Endothelial cell of umbilical vein (primary cell): ENCODE results near the gene SDCBP2. TPM values are rescaled to one million over a fixed set of nuclear protein-coding genes. Genes with fewer than 3 reads are reported as not detected.

ENCODE experiments used
- BruUV-seq: library from RNA; stranded (reverse); fragments of 400-500 nt; replicated peaks from 2 replicates; lab custom pipeline; 2021; lab: Mats Ljungman, UMichigan
- CTCF ChIA-PET: fragments of 300-600, 350-600 bp; sonication (Branson Sonifier 250); formaldehyde crosslinking; loops from one replicate; lab custom pipeline; 2021; ENCODE audit warnings: antibody characterized with exemption, inconsistent platforms; lab: Charles Lee
- POLR2A ChIA-PET: fragments of 300-600, 350-600 bp; sonication (Branson Sonifier 250); formaldehyde crosslinking; loops from one replicate; lab custom pipeline; 2021; ENCODE audit warnings: antibody characterized with exemption, inconsistent platforms; lab: Charles Lee
- DNase-seq: peaks from one replicate; pipeline ENCODE4 v3.0.0-alpha.2; 2011; ENCODE audit warnings: low read depth, low spot score
- FAIRE-seq: peaks from 2 replicates; lab custom pipeline; 2011; peaks lifted over from hg19 to GRCh38; lab: Jason Lieb, UNC
- H2AFZ ChIP-seq: 2 replicates; pipeline ENCODE4 v1.6.0; 2012; ENCODE audit warnings: low read depth, low read length, control low read depth, inconsistent platforms
- H3K27ac ChIP-seq: 2 replicates; pipeline ENCODE4 v1.5.1; 2011; ENCODE audit warnings: low read depth, mild to moderate bottlenecking, control low read depth, low read length, moderate library complexity; ENCODE audit not compliant: insufficient read depth
- H3K27me3 ChIP-seq, 2 experiments: 2 replicates each; pipeline versions ENCODE4 v1.6.0 to v1.6.1; 2011; ENCODE audit warnings: low read length in 2 of 2, mixed read lengths in 1 of 2; ENCODE audit not compliant: control insufficient read depth in 2 of 2, insufficient read depth in 2 of 2
- H3K36me3 ChIP-seq, 2 experiments: 2 replicates in 1 of 2; 3 replicates in 1 of 2; pipeline ENCODE4 v1.5.1; 2011; ENCODE audit warnings: low read length in 2 of 2, mild to moderate bottlenecking in 1 of 2, moderate library complexity in 1 of 2; ENCODE audit not compliant: control insufficient read depth in 2 of 2, insufficient read depth in 2 of 2; ENCODE audit errors: extremely low read depth in 1 of 2
- H3K4me1 ChIP-seq: 3 replicates; pipeline ENCODE4 v1.5.1; 2011; ENCODE audit warnings: mild to moderate bottlenecking, low read length; ENCODE audit not compliant: control insufficient read depth, insufficient read depth; ENCODE audit errors: extremely low read depth
- H3K4me2 ChIP-seq: 2 replicates; pipeline ENCODE4 v1.6.1; 2011; ENCODE audit warnings: low read length, control low read depth, mixed read lengths; ENCODE audit not compliant: insufficient read depth
- H3K4me3 ChIP-seq, 3 experiments: fragments of 200-600 bp in 1 of 3; sonication (generic), shearing (Covaris generic) in 1 of 3; replicated peaks in 1 of 3; 2 replicates each; pipeline ENCODE4 v1.5.1; 2011 to 2016; ENCODE audit warnings: control low read depth in 3 of 3, low read length in 3 of 3, mild to moderate bottlenecking in 2 of 3, inconsistent platforms in 1 of 3, low read depth in 1 of 3, moderate library complexity in 1 of 3; ENCODE audit not compliant: insufficient read depth in 1 of 3
- H3K79me2 ChIP-seq: 2 replicates; pipeline ENCODE4 v1.6.0; 2012; ENCODE audit warnings: low read length, inconsistent platforms; ENCODE audit not compliant: control insufficient read depth, insufficient read depth
- H3K9ac ChIP-seq: replicated peaks from 2 replicates; pipeline ENCODE3; 2011; ENCODE audit warnings: low read length, control low read depth; ENCODE audit not compliant: insufficient read depth; ENCODE audit errors: extremely low read depth
- H3K9me1 ChIP-seq: replicated peaks from 3 replicates; pipeline ENCODE4 v1.6.0; 2011; ENCODE audit warnings: mild to moderate bottlenecking, low read length; ENCODE audit not compliant: control insufficient read depth, insufficient read depth; ENCODE audit errors: extremely low read depth
- H3K9me3 ChIP-seq: replicated peaks from 2 replicates; pipeline ENCODE4 v1.5.1; 2012; ENCODE audit warnings: low read length, inconsistent platforms; ENCODE audit not compliant: control insufficient read depth, insufficient read depth
- H4K20me1 ChIP-seq: replicated peaks from 2 replicates; pipeline ENCODE3; 2011; ENCODE audit warnings: mild to moderate bottlenecking, low read length; ENCODE audit not compliant: control insufficient read depth, insufficient read depth; ENCODE audit errors: extremely low read depth
- EZH2 ChIP-seq: IDR thresholded peaks from 2 replicates; pipeline ENCODE4 v1.6.1; 2012; ENCODE audit warnings: borderline replicate concordance, low read depth, mild to moderate bottlenecking, moderate library complexity, low read length, inconsistent platforms; ENCODE audit not compliant: severe bottlenecking
- FOS ChIP-seq: IDR thresholded peaks from 2 replicates; pipeline ENCODE4 v1.6.1; 2011; ENCODE audit warnings: mild to moderate bottlenecking, low read length, moderate library complexity, borderline replicate concordance; ENCODE audit not compliant: insufficient read depth
- JUN ChIP-seq: IDR thresholded peaks from 2 replicates; pipeline ENCODE4 v1.6.1; 2011; ENCODE audit warnings: borderline replicate concordance, low read depth; ENCODE audit not compliant: insufficient read length, insufficient read depth
- MYC ChIP-seq: IDR thresholded peaks from one replicate; pipeline ENCODE4 v1.6.1; 2011; ENCODE audit warnings: mild to moderate bottlenecking, low read depth, low read length
- POLR2A ChIP-seq: IDR thresholded peaks from 2 replicates; pipeline ENCODE4 v1.6.1; 2012; ENCODE audit warnings: low read depth, mild to moderate bottlenecking, control low read depth, low read length
- POLR2AphosphoS5 ChIP-seq: IDR thresholded peaks from 2 replicates; pipeline ENCODE4 v1.6.1; 2012; ENCODE audit warnings: low read depth, mild to moderate bottlenecking, control low read depth, low read length, moderate library complexity; ENCODE audit not compliant: insufficient read depth
- dilution Hi-C: fragments of 300-500 bp; cut with MboI; formaldehyde crosslinking; loops from one replicate; pipeline ENCODE4 v1.15.0; 2019; ENCODE audit warnings: low sequenced_read_pairs; ENCODE audit not compliant: extremely low pct_ligation_motif_present
- intact Hi-C: fragments of 100-400 bp; cut with micrococcal nuclease; formaldehyde crosslinking; loops from one replicate; pipeline ENCODE4 v1.10.0; 2022
- polyA plus RNA-seq, 4 experiments: library from polyadenylated mRNA; depleted of rRNA in 3 of 4; stranded (reverse) in 3 of 4; unstranded in 1 of 4; fragments of >200 nt; gene quantifications; 2 replicates each; pipeline versions ENCODE4 v1.2.1 to v1.2.3, GENCODE V29; 2011 to 2012; ENCODE audit warnings: missing spikeins in 1 of 4
- total RNA-seq: library from RNA; stranded (reverse); gene quantifications from 2 replicates; pipeline ENCODE4 v1.2.3, GENCODE V29; 2021
- TF ChIP-seq, protein P1 (sequence below): IDR thresholded peaks from 2 replicates; pipeline ENCODE4 v1.6.1; 2011; ENCODE audit not compliant: insufficient read depth, insufficient read length
- TF ChIP-seq, protein P2 (sequence below), 2 donors: IDR thresholded peaks; 1 replicate in 1 of 2; 2 replicates in 1 of 2; pipeline ENCODE4 v1.5.1; 2011; ENCODE audit warnings: low read length in 2 of 2, mild to moderate bottlenecking in 2 of 2, moderate library complexity in 2 of 2, control low read depth in 1 of 2, inconsistent platforms in 1 of 2, low read depth in 1 of 2; ENCODE audit not compliant: insufficient read depth in 1 of 2; ENCODE audit errors: extremely low read depth in 1 of 2

The SDCBP2 gene
- total and polyA plus RNA-seq, 2 donors (not counting 3 experiments of a cell fraction or from before 2014, with no cell fraction given), result 6.9 to 9.0 TPM

DNA sequence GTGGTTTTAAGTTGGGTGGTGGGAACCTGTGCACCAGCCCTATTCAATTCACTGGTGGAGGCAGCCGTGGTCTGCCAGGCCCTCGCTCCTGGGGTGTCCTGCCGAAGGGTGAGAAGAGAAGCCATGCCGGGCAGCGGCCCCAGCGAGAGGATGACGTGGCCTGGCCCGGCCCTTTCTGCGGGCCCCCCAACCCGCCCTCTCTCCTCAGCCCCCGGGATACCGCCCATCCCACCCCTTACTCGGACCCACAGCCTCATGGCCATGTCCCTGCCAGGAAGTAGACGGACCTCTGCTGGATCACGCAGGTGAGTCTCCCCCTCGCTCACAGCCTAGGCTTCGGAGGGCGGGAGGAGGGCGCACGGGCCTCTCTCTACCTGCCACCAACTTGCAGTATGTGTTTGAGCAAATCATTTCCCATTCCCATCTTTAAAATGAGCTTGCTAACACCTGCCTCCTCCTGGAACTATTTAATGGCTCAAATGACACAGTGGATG lies 32.8 kb downstream of the SDCBP2 start:
- DNase-seq (no peak), FAIRE-seq (no peak)
- Histone ChIP-seq H3K27me3 (no peaks in the 10 kb centered on the region), H2AFZ (no peak overlapping the region), H3K9ac (no peak overlapping the region), H3K9me3 (no peaks in the 10 kb centered on the region), H3K9me1 (no peaks in the 10 kb centered on the region), H4K20me1 (no peaks in the 10 kb centered on the region), H3K36me3 (no peaks in the 10 kb centered on the region), H3K79me2 (no peaks in the 10 kb centered on the region), H3K4me1 (peaks cover 11% of the 10 kb centered on the region), H3K4me3 (no peak overlapping the region), H3K27ac (no peak overlapping the region), H3K4me2 (no peak overlapping the region)
- ChIA-PET CTCF (no interaction called here), POLR2A (no interaction called here)
- dilution Hi-C loops (no loop called here), intact Hi-C loops (no loop called here)
- no TSS peak for BruUV-seq
- no peak for TF ChIP-seq POLR2AphosphoS5
- TF ChIP-seq JUN, result no peak
- TF ChIP-seq, protein P1, sequence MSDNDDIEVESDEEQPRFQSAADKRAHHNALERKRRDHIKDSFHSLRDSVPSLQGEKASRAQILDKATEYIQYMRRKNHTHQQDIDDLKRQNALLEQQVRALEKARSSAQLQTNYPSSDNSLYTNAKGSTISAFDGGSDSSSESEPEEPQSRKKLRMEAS, result no peak
- TF ChIP-seq EZH2, result no peak
- no peak for TF ChIP-seq FOS
- no peak for TF ChIP-seq MYC
- TF ChIP-seq, protein P2, sequence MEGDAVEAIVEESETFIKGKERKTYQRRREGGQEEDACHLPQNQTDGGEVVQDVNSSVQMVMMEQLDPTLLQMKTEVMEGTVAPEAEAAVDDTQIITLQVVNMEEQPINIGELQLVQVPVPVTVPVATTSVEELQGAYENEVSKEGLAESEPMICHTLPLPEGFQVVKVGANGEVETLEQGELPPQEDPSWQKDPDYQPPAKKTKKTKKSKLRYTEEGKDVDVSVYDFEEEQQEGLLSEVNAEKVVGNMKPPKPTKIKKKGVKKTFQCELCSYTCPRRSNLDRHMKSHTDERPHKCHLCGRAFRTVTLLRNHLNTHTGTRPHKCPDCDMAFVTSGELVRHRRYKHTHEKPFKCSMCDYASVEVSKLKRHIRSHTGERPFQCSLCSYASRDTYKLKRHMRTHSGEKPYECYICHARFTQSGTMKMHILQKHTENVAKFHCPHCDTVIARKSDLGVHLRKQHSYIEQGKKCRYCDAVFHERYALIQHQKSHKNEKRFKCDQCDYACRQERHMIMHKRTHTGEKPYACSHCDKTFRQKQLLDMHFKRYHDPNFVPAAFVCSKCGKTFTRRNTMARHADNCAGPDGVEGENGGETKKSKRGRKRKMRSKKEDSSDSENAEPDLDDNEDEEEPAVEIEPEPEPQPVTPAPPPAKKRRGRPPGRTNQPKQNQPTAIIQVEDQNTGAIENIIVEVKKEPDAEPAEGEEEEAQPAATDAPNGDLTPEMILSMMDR (IDR thresholded peaks at IDR 0.05; ENCODE audit: extremely low read depth in 1 of 2, insufficient read depth in 1 of 2, low read depth in 1 of 2, low read length in 2 of 2), result no peak
- no peak for TF ChIP-seq POLR2A
